Measurements from ENCODE around the gene ZNF710. TPM values are rescaled to one million over a fixed set of nuclear protein-coding genes. Genes with fewer than 3 reads are reported as not detected.
A peak's percentile ranks its signal among the peaks of the same experiment; 100 is the strongest.

The ZNF710 gene
- total and polyA plus RNA-seq, 2 of the 4 experiments (the other 2 are of a cell fraction): 7.6 to 8.2 TPM

DNA sequence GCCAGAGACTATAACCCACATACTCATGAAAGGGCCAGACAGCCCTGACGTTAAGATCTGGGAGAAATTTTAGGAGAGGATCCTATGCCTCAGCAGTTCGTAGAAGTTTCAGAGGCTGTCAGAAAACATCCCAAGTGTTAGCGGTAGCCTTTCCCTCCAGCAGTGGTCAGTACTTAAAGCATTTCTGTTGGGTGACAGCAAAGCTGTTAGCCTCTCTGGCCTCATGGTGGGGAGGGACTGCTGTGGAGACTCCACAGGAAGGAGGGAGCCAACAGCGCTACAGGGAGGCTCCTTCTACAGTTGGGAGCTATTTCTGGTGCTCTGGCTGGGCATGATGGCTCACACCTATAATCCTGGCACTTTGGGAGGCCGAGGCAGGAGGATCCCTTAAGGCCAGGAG, 73.8 kb downstream of the ZNF710 start:
- Histone ChIP-seq H3K4me2 (ENCODE audit: low read depth, low read length) (no peak overlapping the region), H4K8ac (ENCODE audit: low read depth in 2 of 2, low read length in 2 of 2) (no peak overlapping the region), H3K9me3 (ENCODE audit: control insufficient read depth, insufficient read depth, low read length) (no peaks in the 10 kb centered on the region), H3K27me3 (ENCODE audit: control insufficient read depth, insufficient read depth, low read length) (no peaks in the 10 kb centered on the region), H3K4ac (ENCODE audit: low read depth, low read length) (no peak overlapping the region), H2BK120ac (ENCODE audit: low read depth, low read length) (no peak overlapping the region), H2BK5ac (ENCODE audit: low read depth, low read length, poor library complexity, severe bottlenecking) (no peak overlapping the region), H4K91ac (ENCODE audit: insufficient read depth, low read depth, low read length) (no peak overlapping the region), H2BK20ac (ENCODE audit: low read depth, low read length) (no peak overlapping the region), H4K5ac (ENCODE audit: low read depth, low read length) (no peak overlapping the region), H3K56ac (ENCODE audit: extremely low read depth, insufficient read depth, low read length) (no peak overlapping the region), H3K9ac (ENCODE audit: low read depth, low read length) (no peak overlapping the region), H3K27ac (ENCODE audit: insufficient read depth, low read length) (no peak overlapping the region), H2AK9ac (replicated peaks; ENCODE audit: low read depth, low read length, poor library complexity) (no peak overlapping the region), H2BK15ac (ENCODE audit: low read depth, low read length) (no peak overlapping the region), H3K9me1 (ENCODE audit: insufficient read depth, low read length) (no peaks in the 10 kb centered on the region), H3K79me1 (ENCODE audit: low read depth in 1 of 2, low read length in 2 of 2) (peaks cover 3 to 16% of the 10 kb centered on the region in 2 experiments; a peak in 3 of 4 replicates), H2AK5ac (ENCODE audit: low read depth, low read length) (no peak overlapping the region), H4K20me1 (ENCODE audit: insufficient read depth, low read length) (no peaks in the 10 kb centered on the region), H2AFZ (replicated peaks; ENCODE audit: low read length, poor library complexity) (no peak overlapping the region), H3K36me3 (ENCODE audit: control insufficient read depth, insufficient read depth, low read length) (peaks cover 36% of the 10 kb centered on the region), H3K18ac (ENCODE audit: low read depth, low read length) (no peak overlapping the region), H3K4me1 (ENCODE audit: control insufficient read depth, insufficient read depth, low read length) (no peaks in the 10 kb centered on the region), H3K4me3 (ENCODE audit: insufficient read depth, low read depth, low read length) (no peak overlapping the region), H3K14ac (replicated peaks; ENCODE audit: low read depth, low read length) (no peak overlapping the region), H3K23ac (ENCODE audit: low read depth, low read length) (no peak overlapping the region)
- TF ChIP-seq CHD1 (IDR thresholded peaks at IDR 0.05; ENCODE audit: low read depth, low read length) (no peak), FOS (IDR thresholded peaks at IDR 0.05; ENCODE audit: low read depth, low read length) (no peak)
- in situ Hi-C loops (cut with MboI; ENCODE audit: low sequenced_read_pairs) (loop anchor here (5.0 to 10.0 kb wide), 2 partner anchors 178 to 320 kb away; partner anchors contain the start of gene MESP1), dilution Hi-C loops (cut with HindIII; ENCODE audit: low sequenced_read_pairs, unreplicated experiment) (no loop called here), intact Hi-C loops (cut with micrococcal nuclease) (loop anchor here (5.0 kb wide), 1 partner anchor 163 kb away; the partner anchor contains the start of gene ARPIN)
- ATAC-seq (ENCODE audit: low read depth) (no peak), DNase-seq (no peak)
- TSS peak; percentile 39 for BruUV-seq (replicated peaks)
- ChIA-PET CTCF (no interaction called here), POLR2A (ENCODE audit: unreplicated experiment) (no interaction called here)
- 80% methylated on average over 1 of the region's 5 CpGs; no CpG with 5 or more reads in 1 of the 2 experiments for WGBS, 2 experiments (ENCODE audit: extremely low coverage in 2 of 2, insufficient read length in 1 of 2)
